Sigmoid colon (tissue), 4 donors: Measurements from ENCODE around the gene RASGRF2.

Source experiments
- CTCF ChIP-seq, 4 experiments: fragments of 450-650 bp in 3 of 4; fragments of 200-600 bp in 1 of 4; IDR thresholded peaks; one replicate each; pipeline ENCODE4 v1.5.1; 2016 to 2019; ENCODE audit warnings: antibody characterized with exemption in 4 of 4, mild to moderate bottlenecking in 3 of 4, moderate library complexity in 2 of 4
- EP300 ChIP-seq, 4 donors: sonication (generic); formaldehyde crosslinking; IDR thresholded peaks; one replicate each; pipeline ENCODE4 v1.6.1; 2017; ENCODE audit warnings: antibody characterized with exemption in 4 of 4
- POLR2A ChIP-seq, 2 donors: fragments of 450-650 bp; IDR thresholded peaks; one replicate each; pipeline ENCODE4 v1.6.1; 2016; ENCODE audit warnings: antibody characterized with exemption in 2 of 2, mild to moderate bottlenecking in 2 of 2, moderate library complexity in 2 of 2
- POLR2AphosphoS5 ChIP-seq, 4 donors: sonication (generic); formaldehyde crosslinking; IDR thresholded peaks; one replicate each; pipeline ENCODE4 v1.6.1; 2017; ENCODE audit warnings: antibody characterized with exemption in 4 of 4

GRCh38 chr5:80955082-80955590 is 5.0 kb upstream of the RASGRF2 start:
- no peak for TF ChIP-seq CTCF (IDR thresholded peaks at IDR 0.05)
- no peak for TF ChIP-seq POLR2A (IDR thresholded peaks at IDR 0.05)
- no peak for TF ChIP-seq EP300 (IDR thresholded peaks at IDR 0.05)
- TF ChIP-seq POLR2AphosphoS5 (IDR thresholded peaks at IDR 0.05) = no peak
